C4-2B (cell line): Measurements from ENCODE around the gene CD24.

Source experiments
- ZFX ChIP-seq: fragments of 450-650 bp; IDR thresholded peaks from 2 replicates; pipeline ENCODE4 v1.6.1; 2017
- TF ChIP-seq, protein P1 (sequence below): fragments of 450-650 bp; conservative IDR thresholded peaks from 2 replicates; pipeline ENCODE4 v1.5.1; 2017; ENCODE audit warnings: mild to moderate bottlenecking

DNA sequence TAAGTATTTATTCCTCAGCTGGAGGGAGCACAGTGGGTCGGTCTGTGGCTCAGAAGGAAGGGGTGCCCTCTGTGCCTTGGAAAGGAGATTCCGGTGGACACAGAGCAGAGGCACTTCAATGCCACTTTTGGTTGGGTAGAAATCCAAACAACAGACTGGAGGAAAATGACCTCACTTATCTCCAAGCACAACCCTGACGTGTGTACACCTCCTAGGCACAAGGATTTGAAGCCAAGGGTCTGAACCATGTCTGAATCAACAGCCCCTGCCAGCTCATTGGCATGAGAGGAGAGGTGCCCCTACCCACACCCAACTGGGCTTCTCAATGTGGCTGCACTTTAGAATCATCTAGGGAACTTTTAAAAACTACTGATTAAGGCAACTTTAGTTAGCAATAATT is 13.4 kb downstream of the CD24 start:
- TF ChIP-seq, protein P1, sequence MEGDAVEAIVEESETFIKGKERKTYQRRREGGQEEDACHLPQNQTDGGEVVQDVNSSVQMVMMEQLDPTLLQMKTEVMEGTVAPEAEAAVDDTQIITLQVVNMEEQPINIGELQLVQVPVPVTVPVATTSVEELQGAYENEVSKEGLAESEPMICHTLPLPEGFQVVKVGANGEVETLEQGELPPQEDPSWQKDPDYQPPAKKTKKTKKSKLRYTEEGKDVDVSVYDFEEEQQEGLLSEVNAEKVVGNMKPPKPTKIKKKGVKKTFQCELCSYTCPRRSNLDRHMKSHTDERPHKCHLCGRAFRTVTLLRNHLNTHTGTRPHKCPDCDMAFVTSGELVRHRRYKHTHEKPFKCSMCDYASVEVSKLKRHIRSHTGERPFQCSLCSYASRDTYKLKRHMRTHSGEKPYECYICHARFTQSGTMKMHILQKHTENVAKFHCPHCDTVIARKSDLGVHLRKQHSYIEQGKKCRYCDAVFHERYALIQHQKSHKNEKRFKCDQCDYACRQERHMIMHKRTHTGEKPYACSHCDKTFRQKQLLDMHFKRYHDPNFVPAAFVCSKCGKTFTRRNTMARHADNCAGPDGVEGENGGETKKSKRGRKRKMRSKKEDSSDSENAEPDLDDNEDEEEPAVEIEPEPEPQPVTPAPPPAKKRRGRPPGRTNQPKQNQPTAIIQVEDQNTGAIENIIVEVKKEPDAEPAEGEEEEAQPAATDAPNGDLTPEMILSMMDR, result no peak
- TF ChIP-seq ZFX, result no peak
